ENCODE measurements around the gene PARD6A. TPM values are rescaled to one million over a fixed set of nuclear protein-coding genes. Genes with fewer than 3 reads are reported as not detected.
A peak's percentile ranks its signal among the peaks of the same experiment; 100 is the strongest.

PARD6A gene
- total and polyA plus RNA-seq, 2 of the 4 experiments (the other 2 are of a cell fraction) = 0.36 to 0.55 TPM

DNA sequence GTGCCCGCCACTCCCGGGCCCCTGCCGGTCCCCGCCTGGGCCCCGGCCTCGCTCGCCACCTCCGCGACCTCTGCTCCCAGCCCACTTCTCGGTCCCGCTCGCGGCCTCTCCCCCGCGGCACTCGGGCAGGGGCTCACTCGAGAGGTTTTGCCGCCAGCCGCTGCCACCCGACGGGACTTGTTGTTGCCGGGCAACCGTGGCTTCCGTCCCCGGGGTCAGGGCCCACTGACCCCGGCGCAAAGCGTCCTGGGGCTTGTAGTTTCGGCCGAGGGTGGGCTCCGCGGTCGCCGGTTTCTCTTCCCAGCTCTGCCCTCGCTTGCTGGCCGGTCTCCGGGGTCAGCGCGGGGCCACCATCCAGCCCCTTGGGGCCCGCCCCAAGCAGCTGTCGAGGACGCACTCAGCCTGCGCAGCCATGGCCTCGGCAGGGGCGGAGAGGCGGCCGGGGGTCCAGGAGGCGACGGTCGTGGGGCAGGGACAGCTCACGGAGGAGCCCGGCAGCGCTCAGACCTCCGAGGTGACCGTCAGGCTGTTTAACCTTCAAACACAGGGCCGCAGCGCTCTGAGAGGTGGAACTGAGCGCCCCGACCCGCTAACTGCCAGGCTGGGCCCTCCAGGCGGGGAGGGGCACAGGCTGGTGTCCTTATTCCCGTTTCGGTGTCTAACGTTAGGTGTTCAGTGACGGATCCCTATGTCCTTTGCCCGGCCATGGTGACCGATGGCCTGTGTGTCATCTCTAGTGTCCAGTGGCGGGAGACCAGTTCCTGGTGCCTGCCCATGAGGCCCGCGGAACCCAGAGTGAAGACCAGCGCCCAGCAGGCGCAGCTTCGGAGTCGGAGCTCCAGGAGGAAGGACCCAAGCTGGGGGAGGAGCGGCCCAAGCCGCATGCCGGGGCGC lies 6.0 kb downstream of the PARD6A start, which contains the start of the genes C16orf86 and ENKD1:
C16orf86 (plus strand) TSS at position 256 of the 894 bp plus-strand sequence; CDS start at position 413, 157 bp downstream.
ENKD1 (minus strand) TSS at position 192 of the 894 bp plus-strand sequence. CDS start 308 bp downstream, outside the sequence.
- intact Hi-C loops (cut with micrococcal nuclease) (no loop called here), dilution Hi-C loops (cut with HindIII; ENCODE audit: low sequenced_read_pairs, unreplicated experiment) (no loop called here), in situ Hi-C loops (cut with MboI; ENCODE audit: low sequenced_read_pairs) (loop anchor here (10.0 kb wide), 1 partner anchor 142 kb away; the partner anchor contains the start of gene RIPOR1)
- H3K4me2 ChIP-seq (ENCODE audit: low read depth, low read length) = peak within 1 kb of the TSS; percentile 82
- POLR2A ChIA-PET (ENCODE audit: unreplicated experiment) = no interaction called here
- H4K8ac ChIP-seq (ENCODE audit: low read depth in 2 of 2, low read length in 2 of 2) = peak within 1 kb of the TSS; percentile 97 to 100
- H2BK15ac ChIP-seq (ENCODE audit: low read depth, low read length) = no peak within 1 kb of the TSS
- peak within 1 kb of the TSS; percentile 96 for H4K5ac ChIP-seq (ENCODE audit: low read depth, low read length)
- CTCF ChIA-PET = interaction anchor here (0.6 to 1.9 kb wide), 6 partner anchors 13 to 149 kb away, joined by 3 to 20 read pairs (median 4); partner anchors contain the start of gene CTCF
- peak within 1 kb of the TSS; percentile 83 for H2AK9ac ChIP-seq (replicated peaks; ENCODE audit: low read depth, low read length, poor library complexity)
- H2AFZ ChIP-seq (replicated peaks; ENCODE audit: low read length, poor library complexity) = peak within 1 kb of the TSS; percentile 96
- H3K27ac ChIP-seq (ENCODE audit: insufficient read depth, low read length) = peak within 1 kb of the TSS; percentile 78
- no peaks in the 10 kb centered on the region for H3K9me1 ChIP-seq (ENCODE audit: insufficient read depth, low read length)
- H3K79me1 ChIP-seq (ENCODE audit: low read depth in 1 of 2, low read length in 2 of 2) = peaks cover 4 to 12% of the 10 kb centered on the region in 2 experiments; a peak in 3 of 4 replicates
- no peaks in the 10 kb centered on the region for H3K27me3 ChIP-seq (ENCODE audit: control insufficient read depth, insufficient read depth, low read length)
- 0 out of 2 replicates have a peak, but pooled peaks cover 2% of the 10 kb centered on the region for H4K20me1 ChIP-seq (ENCODE audit: insufficient read depth, low read length)
- peak; percentile 66 for ATAC-seq (ENCODE audit: low read depth)
- H3K4me1 ChIP-seq (ENCODE audit: control insufficient read depth, insufficient read depth, low read length) = peaks cover 12% of the 10 kb centered on the region
- BruUV-seq (replicated peaks) = no TSS peak
- H2BK5ac ChIP-seq (ENCODE audit: low read depth, low read length, poor library complexity, severe bottlenecking) = peak within 1 kb of the TSS; percentile 33
- no peak within 1 kb of the TSS for H3K14ac ChIP-seq (replicated peaks; ENCODE audit: low read depth, low read length)
- DNase-seq = peak; percentile 41
- 22% methylated on average over 53 of the region's 78 CpGs; no CpG with 5 or more reads in 1 of the 2 experiments for WGBS, 2 experiments (ENCODE audit: extremely low coverage in 2 of 2, insufficient read length in 1 of 2)
- H3K9me3 ChIP-seq (ENCODE audit: control insufficient read depth, insufficient read depth, low read length) = no peaks in the 10 kb centered on the region
- H3K4me3 ChIP-seq (ENCODE audit: insufficient read depth, low read depth, low read length) = peak within 1 kb of the TSS; percentile 95
- H3K18ac ChIP-seq (ENCODE audit: low read depth, low read length) = peak within 1 kb of the TSS; percentile 60; the same call in 1 of the 2 replicates
- H3K9ac ChIP-seq (ENCODE audit: low read depth, low read length) = peak within 1 kb of the TSS; percentile 79
- TF ChIP-seq, protein P1, sequence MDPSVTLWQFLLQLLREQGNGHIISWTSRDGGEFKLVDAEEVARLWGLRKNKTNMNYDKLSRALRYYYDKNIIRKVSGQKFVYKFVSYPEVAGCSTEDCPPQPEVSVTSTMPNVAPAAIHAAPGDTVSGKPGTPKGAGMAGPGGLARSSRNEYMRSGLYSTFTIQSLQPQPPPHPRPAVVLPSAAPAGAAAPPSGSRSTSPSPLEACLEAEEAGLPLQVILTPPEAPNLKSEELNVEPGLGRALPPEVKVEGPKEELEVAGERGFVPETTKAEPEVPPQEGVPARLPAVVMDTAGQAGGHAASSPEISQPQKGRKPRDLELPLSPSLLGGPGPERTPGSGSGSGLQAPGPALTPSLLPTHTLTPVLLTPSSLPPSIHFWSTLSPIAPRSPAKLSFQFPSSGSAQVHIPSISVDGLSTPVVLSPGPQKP (IDR thresholded peaks at IDR 0.05; ENCODE audit: borderline replicate concordance, low read depth, low read length) = no peak
- no peak for TF ChIP-seq MXI1 (IDR thresholded peaks at IDR 0.05; ENCODE audit: borderline replicate concordance, low read depth, low read length)
- TF ChIP-seq MAZ (IDR thresholded peaks at IDR 0.05; ENCODE audit: borderline replicate concordance, low read depth, low read length) = peak; percentile 50; the same call in 1 of the 2 replicates
- TF ChIP-seq FOS (IDR thresholded peaks at IDR 0.05; ENCODE audit: low read depth, low read length) = no peak
- TF ChIP-seq RFX5 (IDR thresholded peaks at IDR 0.05; ENCODE audit: low read depth, low read length) = no peak
- no peak for TF ChIP-seq CHD1 (IDR thresholded peaks at IDR 0.05; ENCODE audit: low read depth, low read length)
- TF ChIP-seq CEBPB (IDR thresholded peaks at IDR 0.05; ENCODE audit: low read depth, low read length) = no peak
- no peak for TF ChIP-seq POLR2A (IDR thresholded peaks at IDR 0.05; ENCODE audit: low read depth, low read length)
- H4K91ac ChIP-seq (ENCODE audit: insufficient read depth, low read depth, low read length) = peak within 1 kb of the TSS; percentile 38; the same call in 1 of the 2 replicates
- peaks cover 2% of the 10 kb centered on the region; the same call in 1 of the 2 replicates for H3K36me3 ChIP-seq (ENCODE audit: control insufficient read depth, insufficient read depth, low read length)
- peak within 1 kb of the TSS; percentile 77 for H3K4ac ChIP-seq (ENCODE audit: low read depth, low read length)
- peak within 1 kb of the TSS; percentile 86 for H2AK5ac ChIP-seq (ENCODE audit: low read depth, low read length)
- peak within 1 kb of the TSS; percentile 14; the same call in 1 of the 2 replicates for H3K23ac ChIP-seq (ENCODE audit: low read depth, low read length)
- H3K56ac ChIP-seq (ENCODE audit: extremely low read depth, insufficient read depth, low read length) = no peak within 1 kb of the TSS
- no peak within 1 kb of the TSS for H2BK20ac ChIP-seq (ENCODE audit: low read depth, low read length)
- H2BK120ac ChIP-seq (ENCODE audit: low read depth, low read length) = no peak within 1 kb of the TSS

All from IMR-90 (cell line).